ENCODE results near the gene RBM20. TPM values are rescaled to one million over a fixed set of nuclear protein-coding genes. Genes with fewer than 3 reads are reported as not detected.

The RBM20 gene
- total and polyA plus RNA-seq, 2 of the 4 experiments (the other 2 are of a cell fraction), result under 0.01 to 0.15 TPM

DNA sequence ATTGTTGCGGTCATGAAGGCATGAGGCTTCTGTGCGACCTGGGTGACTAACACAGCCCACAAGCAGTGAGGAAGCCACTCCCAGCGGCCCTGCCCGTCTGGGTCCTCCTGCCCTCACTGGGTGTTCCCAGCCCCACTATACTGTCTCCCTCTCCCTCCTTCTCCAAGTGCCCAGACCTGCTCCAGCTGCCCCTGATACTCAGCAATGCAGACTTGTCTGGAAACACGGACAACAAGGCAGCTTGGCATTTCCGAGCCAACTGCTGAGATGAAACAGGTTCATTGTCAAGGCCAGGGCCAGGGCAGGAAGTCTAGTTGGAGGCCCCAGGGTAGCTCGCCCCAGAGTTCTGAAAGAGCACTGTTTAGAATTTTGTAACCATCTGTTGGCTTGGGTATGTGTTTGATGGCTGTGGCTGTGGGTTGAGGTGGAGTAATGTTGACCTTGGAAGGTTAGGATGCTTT, 95.7 kb downstream of the RBM20 start:
- 55% methylated on average over 3 of the region's 7 CpGs; no CpG with 5 or more reads in 1 of the 2 experiments for WGBS, 2 experiments (ENCODE audit: extremely low coverage in 2 of 2, insufficient read length in 1 of 2)
- Histone ChIP-seq H3K36me3 (ENCODE audit: control insufficient read depth, insufficient read depth, low read length) (no peaks in the 10 kb centered on the region), H2BK120ac (ENCODE audit: low read depth, low read length) (no peak overlapping the region), H3K18ac (ENCODE audit: low read depth, low read length) (no peak overlapping the region), H4K8ac (ENCODE audit: low read depth in 2 of 2, low read length in 2 of 2) (no peak overlapping the region), H3K56ac (ENCODE audit: extremely low read depth, insufficient read depth, low read length) (no peak overlapping the region), H3K9me3 (ENCODE audit: control insufficient read depth, insufficient read depth, low read length) (no peaks in the 10 kb centered on the region), H3K79me1 (ENCODE audit: low read depth in 1 of 2, low read length in 2 of 2) (no peaks in the 10 kb centered on the region), H2AFZ (replicated peaks; ENCODE audit: low read length, poor library complexity) (no peak overlapping the region), H3K27me3 (ENCODE audit: control insufficient read depth, insufficient read depth, low read length) (peaks cover 8% of the 10 kb centered on the region), H3K23ac (ENCODE audit: low read depth, low read length) (no peak overlapping the region), H3K9me1 (ENCODE audit: insufficient read depth, low read length) (no peaks in the 10 kb centered on the region), H3K9ac (ENCODE audit: low read depth, low read length) (no peak overlapping the region), H4K20me1 (ENCODE audit: insufficient read depth, low read length) (no peaks in the 10 kb centered on the region), H3K27ac (ENCODE audit: insufficient read depth, low read length) (no peak overlapping the region), H3K14ac (replicated peaks; ENCODE audit: low read depth, low read length) (no peak overlapping the region), H4K5ac (ENCODE audit: low read depth, low read length) (no peak overlapping the region), H2BK15ac (ENCODE audit: low read depth, low read length) (no peak overlapping the region), H2BK20ac (ENCODE audit: low read depth, low read length) (no peak overlapping the region), H3K4ac (ENCODE audit: low read depth, low read length) (no peak overlapping the region), H3K4me3 (ENCODE audit: insufficient read depth, low read depth, low read length) (no peak overlapping the region), H2AK5ac (ENCODE audit: low read depth, low read length) (no peak overlapping the region), H3K4me1 (ENCODE audit: control insufficient read depth, insufficient read depth, low read length) (no peaks in the 10 kb centered on the region; the same call in 1 of the 2 replicates), H2BK5ac (ENCODE audit: low read depth, low read length, poor library complexity, severe bottlenecking) (no peak overlapping the region), H2AK9ac (replicated peaks; ENCODE audit: low read depth, low read length, poor library complexity) (no peak overlapping the region), H4K91ac (ENCODE audit: insufficient read depth, low read depth, low read length) (no peak overlapping the region), H3K4me2 (ENCODE audit: low read depth, low read length) (no peak overlapping the region)
- CTCF ChIA-PET, result no interaction called here
- TF ChIP-seq POLR2A (IDR thresholded peaks at IDR 0.05; ENCODE audit: low read depth, low read length) (no peak), CEBPB (IDR thresholded peaks at IDR 0.05; ENCODE audit: low read depth, low read length) (no peak), RCOR1 (IDR thresholded peaks at IDR 0.05; ENCODE audit: insufficient replicate concordance, low read length) (no peak), BHLHE40 (IDR thresholded peaks at IDR 0.05; ENCODE audit: low read depth, low read length) (no peak), MXI1 (IDR thresholded peaks at IDR 0.05; ENCODE audit: borderline replicate concordance, low read depth, low read length) (no peak)
- TF ChIP-seq, protein P1, sequence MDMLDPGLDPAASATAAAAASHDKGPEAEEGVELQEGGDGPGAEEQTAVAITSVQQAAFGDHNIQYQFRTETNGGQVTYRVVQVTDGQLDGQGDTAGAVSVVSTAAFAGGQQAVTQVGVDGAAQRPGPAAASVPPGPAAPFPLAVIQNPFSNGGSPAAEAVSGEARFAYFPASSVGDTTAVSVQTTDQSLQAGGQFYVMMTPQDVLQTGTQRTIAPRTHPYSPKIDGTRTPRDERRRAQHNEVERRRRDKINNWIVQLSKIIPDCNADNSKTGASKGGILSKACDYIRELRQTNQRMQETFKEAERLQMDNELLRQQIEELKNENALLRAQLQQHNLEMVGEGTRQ (IDR thresholded peaks at IDR 0.05; ENCODE audit: low read depth, low read length), result no peak
- TF ChIP-seq, protein P2, sequence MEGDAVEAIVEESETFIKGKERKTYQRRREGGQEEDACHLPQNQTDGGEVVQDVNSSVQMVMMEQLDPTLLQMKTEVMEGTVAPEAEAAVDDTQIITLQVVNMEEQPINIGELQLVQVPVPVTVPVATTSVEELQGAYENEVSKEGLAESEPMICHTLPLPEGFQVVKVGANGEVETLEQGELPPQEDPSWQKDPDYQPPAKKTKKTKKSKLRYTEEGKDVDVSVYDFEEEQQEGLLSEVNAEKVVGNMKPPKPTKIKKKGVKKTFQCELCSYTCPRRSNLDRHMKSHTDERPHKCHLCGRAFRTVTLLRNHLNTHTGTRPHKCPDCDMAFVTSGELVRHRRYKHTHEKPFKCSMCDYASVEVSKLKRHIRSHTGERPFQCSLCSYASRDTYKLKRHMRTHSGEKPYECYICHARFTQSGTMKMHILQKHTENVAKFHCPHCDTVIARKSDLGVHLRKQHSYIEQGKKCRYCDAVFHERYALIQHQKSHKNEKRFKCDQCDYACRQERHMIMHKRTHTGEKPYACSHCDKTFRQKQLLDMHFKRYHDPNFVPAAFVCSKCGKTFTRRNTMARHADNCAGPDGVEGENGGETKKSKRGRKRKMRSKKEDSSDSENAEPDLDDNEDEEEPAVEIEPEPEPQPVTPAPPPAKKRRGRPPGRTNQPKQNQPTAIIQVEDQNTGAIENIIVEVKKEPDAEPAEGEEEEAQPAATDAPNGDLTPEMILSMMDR (conservative IDR thresholded peaks at IDR 0.05; ENCODE audit: low read depth, low read length), result no peak
- TF ChIP-seq, protein P3, sequence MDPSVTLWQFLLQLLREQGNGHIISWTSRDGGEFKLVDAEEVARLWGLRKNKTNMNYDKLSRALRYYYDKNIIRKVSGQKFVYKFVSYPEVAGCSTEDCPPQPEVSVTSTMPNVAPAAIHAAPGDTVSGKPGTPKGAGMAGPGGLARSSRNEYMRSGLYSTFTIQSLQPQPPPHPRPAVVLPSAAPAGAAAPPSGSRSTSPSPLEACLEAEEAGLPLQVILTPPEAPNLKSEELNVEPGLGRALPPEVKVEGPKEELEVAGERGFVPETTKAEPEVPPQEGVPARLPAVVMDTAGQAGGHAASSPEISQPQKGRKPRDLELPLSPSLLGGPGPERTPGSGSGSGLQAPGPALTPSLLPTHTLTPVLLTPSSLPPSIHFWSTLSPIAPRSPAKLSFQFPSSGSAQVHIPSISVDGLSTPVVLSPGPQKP (IDR thresholded peaks at IDR 0.05; ENCODE audit: borderline replicate concordance, low read depth, low read length), result no peak
- BruUV-seq (replicated peaks), result no TSS peak
- DNase-seq, result no peak
- in situ Hi-C loops (cut with MboI; ENCODE audit: low sequenced_read_pairs) (loop anchor here (10.0 kb wide), 3 partner anchors 125 to 1395 kb away; no protein-coding TSS in a partner anchor), dilution Hi-C loops (cut with HindIII; ENCODE audit: low sequenced_read_pairs, unreplicated experiment) (no loop called here), intact Hi-C loops (cut with micrococcal nuclease) (loop anchor here (10.0 kb wide), 1 partner anchor 255 kb away; no protein-coding TSS in a partner anchor)
- ATAC-seq (ENCODE audit: low read depth), result no peak
- POLR2A ChIA-PET (ENCODE audit: unreplicated experiment), result no interaction called here
